T-helper 1 cell treated with Interleukin-12 subunit alpha and Interleukin-12 subunit beta and Interleukin-4 antibody, amounts not matched to agents 30 ng/mL and 1 ng/mL, for 36 hours (primary cell): ENCODE data around the gene CHKB. TPM values are rescaled to one million over a fixed set of nuclear protein-coding genes. Genes with fewer than 3 reads are reported as not detected.
"Not testable (repeated sequence)": the region's sequence is repeated elsewhere in the genome, so short reads cannot be mapped to it uniquely, and the experiment has no call there.

Source experiments
- intact Hi-C: fragments of 100-400 bp; cut with micrococcal nuclease; formaldehyde crosslinking; loops from one replicate; pipeline ENCODE4 v1.15.1; 2024
- total RNA-seq: library from RNA; stranded (reverse); gene quantifications from 2 replicates; pipeline ENCODE4 v1.2.3, GENCODE V29; 2022

The CHKB gene, protein sequence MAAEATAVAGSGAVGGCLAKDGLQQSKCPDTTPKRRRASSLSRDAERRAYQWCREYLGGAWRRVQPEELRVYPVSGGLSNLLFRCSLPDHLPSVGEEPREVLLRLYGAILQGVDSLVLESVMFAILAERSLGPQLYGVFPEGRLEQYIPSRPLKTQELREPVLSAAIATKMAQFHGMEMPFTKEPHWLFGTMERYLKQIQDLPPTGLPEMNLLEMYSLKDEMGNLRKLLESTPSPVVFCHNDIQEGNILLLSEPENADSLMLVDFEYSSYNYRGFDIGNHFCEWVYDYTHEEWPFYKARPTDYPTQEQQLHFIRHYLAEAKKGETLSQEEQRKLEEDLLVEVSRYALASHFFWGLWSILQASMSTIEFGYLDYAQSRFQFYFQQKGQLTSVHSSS
- total RNA-seq: 132 and 137 TPM in 2 replicates

DNA sequence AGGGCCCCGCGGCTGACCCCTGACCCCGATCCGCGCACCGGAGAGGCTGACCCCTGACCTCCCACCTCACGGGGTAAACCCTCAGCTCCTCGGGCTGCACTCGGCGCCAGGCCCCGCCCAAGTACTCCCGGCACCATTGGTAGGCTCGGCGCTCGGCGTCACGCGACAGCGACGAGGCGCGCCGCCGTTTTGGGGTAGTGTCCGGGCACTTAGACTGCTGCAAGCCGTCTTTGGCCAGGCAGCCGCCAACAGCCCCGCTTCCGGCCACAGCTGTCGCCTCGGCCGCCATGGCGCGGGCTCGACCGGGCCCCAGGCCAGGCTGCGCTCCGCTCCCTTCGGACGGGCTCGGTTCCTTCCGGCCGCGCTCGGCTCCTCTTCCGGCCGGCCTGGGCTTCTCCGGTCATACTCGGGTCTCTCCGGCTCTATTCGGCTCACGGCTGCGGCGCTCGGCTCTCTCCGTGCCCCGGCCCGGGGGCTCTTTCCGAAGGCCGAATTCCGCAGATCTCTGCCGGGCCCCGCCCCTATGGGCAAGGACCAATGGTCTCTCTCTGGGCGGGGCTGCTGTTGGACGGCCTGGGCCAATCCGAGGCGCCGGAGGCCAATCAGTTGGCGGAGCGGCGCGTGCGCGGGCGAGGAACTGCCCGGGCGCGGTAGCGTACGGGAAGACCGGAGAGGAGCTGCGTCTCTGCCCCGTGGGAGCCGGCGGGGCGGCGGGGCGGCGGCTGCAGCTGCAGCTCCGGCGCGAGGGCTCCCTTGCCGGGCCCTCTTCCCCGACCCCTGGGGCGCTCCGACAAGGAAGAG lies at the start of gene CHKB:
CHKB (minus strand) TSS at position 357 of the 801 bp plus-strand sequence; CDS start at position 289, 68 bp downstream.
- intact Hi-C loops: loop anchor here (1.0 to 2.0 kb wide), 12 partner anchors 18 to 337 kb away; partner anchors contain the start of genes ARSA, MAPK8IP2, NCAPH2 and SBF1

DNA sequence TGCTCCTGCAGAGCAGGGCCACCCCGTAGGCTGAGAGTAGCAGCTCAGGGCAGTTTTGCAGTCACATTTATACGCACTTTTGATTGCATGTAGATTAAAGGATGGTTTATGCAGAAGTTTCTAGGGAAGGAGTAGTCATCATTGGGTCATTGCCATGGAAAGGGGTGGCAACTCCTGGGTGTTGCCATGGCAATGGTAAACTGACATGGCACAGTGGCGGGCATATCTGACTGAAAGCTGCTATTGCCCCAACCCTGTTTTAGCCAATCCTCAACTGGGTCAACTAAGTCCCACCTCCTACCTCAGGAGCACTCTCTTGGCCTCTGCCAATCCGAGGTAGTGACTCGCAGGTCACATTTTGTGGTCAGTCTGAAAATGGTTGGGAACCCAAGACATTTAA lies 47.7 kb upstream of the CHKB start:
- intact Hi-C loops: no loop called here

DNA sequence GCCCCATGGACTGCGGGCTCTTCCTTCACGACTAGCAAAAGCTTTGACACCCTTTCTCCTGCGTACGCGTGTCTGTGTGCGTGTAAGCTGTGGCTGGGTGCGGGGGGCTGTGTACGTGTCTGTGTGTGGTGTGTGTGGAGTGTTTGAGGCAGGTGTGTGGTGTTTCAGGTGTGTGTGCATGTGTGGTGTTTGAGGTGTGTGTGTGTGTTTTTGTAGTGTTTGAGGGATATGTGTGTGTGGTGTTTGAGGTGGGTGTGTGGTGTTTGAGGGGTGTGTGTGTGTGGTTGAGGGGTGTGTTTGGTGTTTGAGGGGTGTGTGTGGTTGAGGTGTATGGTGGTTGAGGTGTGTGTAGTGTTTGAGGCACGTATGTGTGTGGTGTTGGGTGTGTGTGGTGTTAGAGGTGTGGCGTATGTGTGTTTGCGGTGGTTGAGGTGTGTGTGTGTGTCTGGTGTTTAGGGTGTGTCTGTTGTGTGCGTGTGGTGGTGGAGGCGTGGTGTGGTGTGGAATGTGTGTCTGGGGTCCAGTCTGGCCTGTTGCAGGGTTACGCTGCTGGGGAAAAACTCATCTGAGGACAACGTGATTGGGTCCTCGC lies 46.0 kb upstream of the CHKB start:
- intact Hi-C loops: loop anchor here (1.0 to 2.0 kb wide), 5 partner anchors 8 to 120 kb away; partner anchors contain the start of genes NCAPH2 and SYCE3

DNA sequence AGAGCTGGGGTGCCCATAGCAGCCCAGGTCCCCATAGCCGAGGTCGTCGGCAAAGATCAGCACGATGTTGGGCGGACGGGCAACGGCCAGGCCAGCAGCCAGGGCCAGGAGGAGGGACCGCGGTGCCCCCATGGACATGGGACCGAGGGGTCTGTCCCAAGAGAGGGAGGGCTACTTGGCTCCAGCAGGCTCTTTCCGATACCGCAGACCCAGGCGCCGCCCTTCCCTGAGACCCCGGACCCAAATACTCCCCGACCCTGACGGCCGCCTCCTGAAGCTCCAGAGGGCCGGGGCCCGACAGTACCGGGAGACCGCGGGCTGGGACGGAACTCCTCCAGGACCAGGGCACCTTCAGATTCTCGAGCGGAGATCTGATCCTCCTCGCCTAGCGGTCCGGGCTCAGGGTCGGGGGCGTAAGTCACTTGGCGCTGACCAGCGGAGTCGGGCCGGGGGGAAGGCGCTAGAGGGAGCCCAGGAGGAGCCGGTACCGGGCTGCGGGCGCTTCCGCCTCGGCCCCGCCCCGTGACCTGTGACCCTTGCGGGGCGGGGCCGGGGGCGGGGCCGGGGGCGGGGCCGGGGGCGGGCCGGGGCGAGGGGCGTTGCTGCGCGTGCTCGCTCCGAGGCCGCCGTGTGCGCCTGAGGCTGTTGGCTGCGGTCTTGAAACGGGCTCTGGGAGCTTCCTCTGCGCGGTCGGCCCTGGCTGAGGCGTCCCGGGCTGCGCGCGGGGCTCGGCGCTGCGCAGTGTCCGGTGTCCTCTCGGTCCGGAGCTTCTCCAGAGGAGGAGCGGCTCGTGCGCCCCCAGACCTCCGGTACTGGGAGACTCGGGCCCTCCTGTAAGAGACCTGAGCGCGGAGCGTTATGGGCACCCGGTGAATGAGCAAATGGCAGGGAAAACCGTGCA lies 45.2 kb upstream of the CHKB start, which contains the start of gene ARSA:
ARSA (minus strand) TSS at position 511 of the 901 bp plus-strand sequence; CDS start at position 138, 373 bp downstream.
- intact Hi-C loops: loop anchor here (1.0 to 2.0 kb wide), 5 partner anchors 8 to 120 kb away; partner anchors contain the start of genes NCAPH2 and SYCE3

DNA sequence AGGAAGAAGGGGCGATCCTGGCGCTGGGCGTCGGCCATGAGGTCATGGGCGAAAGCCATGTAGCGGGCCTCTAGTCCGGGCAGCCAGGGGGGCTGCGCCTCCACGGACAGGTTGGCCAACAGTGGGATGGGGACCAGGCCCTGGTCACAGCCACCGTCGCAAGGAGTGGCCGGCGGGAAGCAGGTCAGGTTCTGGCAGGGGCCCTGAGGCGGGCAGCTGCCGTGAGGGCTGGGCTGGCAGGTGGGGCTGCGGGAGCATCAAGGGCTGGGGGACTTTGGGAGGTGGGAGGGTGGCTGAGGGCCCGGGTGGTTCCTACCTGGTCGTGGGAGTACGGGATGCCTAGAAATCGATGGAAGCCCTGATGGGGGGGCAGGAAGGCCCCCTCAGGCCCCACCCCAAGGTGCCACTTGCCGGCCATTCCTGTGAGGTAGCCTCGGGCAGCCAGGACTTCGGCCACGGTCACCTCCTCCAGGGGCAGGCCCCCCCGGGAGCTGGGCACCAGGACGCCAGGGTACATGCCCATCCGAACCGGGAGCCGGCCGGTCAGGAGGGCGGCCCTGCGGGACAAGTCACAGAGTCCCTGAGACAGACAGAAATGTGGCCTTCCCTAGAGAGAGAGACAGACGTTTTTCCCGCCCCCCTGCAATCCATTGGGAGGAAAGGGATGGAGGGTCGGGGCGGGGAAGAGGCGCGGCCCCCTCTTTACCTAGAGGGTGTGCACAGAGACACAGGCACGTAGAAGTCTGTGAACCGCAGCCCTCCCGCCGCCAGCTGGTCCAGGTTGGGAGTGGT lies 44.4 kb upstream of the CHKB start:
- intact Hi-C loops: no loop called here

DNA sequence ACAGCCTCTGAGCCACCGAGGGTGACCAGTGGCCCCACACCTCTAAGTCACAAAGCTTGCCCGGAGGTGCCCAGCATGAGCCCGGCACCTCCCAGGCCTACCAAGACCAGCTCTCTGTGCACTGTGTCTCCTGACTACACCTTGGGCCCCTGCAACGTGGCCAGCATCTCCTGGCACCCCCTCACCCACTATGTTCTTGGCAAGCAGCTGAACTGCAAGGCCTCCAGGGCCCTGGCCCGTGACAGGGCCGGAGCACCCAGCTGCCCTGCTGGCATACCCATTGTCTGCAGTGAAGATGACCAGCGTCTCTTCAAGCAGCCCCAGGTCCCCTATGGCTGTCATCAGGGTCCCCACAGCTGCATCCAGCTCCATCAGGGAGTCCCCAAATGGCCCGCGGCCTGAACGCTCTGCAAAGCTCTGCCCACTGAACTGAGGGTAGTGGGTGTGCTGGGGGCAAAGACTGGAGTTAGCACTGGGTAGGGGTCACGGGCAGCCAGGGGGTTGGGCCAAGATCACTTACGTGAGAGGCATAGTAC lies 43.7 kb upstream of the CHKB start:
- intact Hi-C loops: no loop called here

DNA sequence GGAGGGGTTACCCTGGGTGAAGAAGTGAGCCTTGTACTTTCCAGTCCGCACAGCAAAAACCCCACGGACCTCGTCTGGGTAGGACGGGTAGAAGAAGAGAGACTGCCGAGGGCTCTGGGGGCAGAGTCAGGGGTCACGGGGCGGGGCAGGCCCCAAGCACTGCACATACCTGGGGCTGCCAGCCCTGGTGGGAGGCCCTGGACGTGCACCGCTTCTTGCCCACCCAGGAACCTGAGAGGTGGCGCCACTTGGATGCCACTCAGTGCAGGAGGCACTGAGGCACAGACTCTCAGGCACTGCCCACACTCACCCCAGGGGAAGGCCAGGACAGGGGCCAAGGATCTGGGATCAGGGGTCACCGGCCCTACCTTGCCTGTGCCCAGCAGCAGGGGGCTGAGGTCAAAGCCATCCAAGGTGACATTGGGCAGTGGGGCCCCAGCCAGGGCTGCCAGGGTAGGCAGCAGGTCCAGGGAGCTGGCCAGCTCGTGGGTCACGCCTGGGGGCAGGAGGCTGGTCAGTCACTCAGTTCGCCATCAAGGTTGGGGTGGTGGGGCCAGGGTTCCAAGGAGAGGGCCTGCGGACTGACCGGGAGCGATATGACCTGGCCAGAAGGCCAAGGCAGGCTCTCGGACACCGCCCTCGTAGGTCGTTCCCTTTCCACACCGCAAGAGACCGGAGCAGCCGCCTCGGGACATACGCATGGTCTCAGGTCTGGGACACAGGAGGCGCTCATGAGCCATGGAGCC lies 43.1 kb upstream of the CHKB start:
- intact Hi-C loops: no loop called here

DNA sequence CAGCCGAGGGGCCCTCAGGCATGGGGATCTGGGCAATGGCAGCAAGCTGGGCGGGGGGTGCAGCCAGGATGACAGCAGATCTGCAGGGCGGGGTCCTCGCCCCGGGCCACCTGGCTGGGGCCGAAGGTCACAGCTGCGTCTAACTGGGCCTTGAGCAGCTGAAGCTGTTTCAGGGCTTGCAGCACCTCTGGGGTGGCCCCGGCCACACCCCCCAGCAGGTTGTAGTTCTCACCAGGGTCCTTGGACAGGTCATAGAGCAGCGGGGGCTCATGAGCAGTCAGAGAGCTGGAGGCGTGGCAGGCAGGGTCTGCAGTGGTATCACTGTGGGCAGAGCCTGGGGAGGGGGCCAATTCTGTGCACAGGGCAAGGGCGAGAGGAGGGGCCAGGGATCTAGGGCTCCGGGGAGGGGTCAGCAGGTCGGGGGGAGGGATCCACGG lies 42.5 kb upstream of the CHKB start:
- intact Hi-C loops: no loop called here

DNA sequence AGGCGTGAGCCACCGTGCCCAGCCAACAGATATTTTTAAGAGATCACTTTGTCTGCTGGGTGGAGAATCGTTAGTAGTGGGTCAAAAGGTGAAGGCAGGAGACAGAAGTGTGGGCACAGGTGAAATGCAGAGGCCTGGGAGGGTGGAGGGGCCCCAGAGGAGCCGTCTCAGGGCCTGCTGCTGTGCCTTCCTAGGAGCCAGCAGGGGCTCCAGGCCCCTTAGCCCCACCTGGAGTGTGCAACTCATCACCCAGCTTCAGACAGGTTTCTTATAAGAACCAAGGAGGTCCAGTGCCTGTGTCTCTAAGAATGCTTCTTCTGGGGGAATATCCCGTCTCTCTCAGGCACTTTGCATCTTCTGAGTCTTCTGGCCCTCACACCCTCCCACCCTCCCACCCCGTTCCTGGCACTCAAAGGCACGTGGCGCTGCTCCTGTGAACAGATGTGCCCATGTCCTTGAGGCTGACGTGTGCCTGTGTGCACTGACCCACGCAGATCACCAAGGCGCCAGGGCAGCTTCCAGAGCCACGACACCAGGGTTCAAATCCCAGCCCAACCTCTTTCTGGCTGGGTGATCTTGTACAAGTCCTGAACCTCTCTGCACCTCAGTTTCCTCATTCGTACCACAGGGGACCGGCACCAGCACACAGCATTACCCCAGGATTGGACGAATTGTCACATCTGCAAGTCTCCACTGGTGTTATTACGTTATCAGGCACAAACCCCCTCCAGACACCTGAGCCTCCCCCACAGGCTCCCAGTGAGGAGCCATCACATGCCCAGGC lies 41.9 kb upstream of the CHKB start:
- intact Hi-C loops: loop anchor here (5.0 kb wide), 1 partner anchor 422 kb away; the partner anchor contains the start of gene SELENOO

DNA sequence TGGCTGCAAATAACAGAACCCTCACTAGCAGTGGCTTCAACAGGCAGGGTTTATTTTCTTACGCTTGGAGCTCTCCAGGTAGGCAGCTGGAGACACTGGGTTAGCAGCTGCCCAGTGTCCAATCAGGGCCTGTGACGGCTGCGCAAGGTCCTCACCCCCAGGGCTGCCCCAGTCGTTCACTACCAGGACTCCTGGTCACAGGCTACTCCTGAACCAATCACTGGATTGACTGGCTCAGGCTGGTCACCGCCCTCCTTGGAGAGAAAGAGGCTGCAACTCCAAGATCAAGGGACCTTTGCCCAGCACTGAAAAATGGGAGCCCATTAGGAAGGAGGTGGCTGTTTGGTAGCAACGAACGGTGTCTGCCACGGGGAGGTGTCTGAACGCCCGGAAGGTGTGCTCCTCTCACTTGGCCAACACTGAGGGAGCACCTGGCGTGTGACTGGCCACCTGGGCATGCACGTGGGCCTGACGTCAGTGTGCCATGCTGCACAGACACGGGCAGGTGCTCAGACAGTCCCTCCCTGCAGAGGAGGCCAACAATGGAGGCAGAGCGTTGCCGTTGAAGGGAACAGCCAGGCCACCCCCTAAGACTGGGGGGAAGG lies 40.2 kb upstream of the CHKB start:
- intact Hi-C loops: loop anchor here (5.0 kb wide), 1 partner anchor 421 kb away; the partner anchor contains the start of gene SELENOO

DNA sequence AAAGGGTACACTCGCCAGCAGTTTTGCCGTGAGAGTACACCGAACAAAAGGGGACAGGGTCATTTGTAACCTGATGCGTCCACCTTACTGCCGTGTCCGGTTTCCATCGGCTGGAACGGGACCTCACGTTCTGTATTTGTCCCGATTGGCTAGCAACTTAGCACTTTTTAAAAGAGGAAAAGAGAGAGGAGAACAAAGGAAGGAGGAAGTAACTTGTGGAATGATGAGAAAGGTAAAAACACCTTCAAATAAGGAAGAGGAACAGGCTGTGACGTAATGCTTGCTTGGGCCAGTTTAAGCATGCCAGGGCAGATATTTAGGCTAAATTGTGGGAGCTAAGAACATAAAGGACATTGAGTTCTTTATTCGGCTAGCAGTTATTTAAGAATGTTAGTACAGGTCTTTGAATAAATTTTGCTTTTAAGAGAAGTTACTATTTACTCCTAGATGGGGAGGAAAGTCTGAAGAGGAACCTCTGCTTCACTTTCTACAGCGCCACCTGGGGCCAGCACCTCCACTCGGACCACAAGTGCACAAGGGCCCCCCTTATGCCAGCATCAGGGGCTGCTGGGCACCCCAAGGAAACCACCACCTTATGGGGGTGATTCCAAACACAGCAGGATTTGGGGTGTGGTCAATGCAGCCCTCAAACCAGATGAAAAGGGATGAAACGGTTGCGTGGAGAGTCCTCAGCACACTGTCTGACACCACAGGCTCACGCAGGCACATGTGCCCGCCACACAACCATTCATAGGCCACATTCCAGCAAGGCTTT lies 39.5 kb upstream of the CHKB start:
- intact Hi-C loops: loop anchor here (1.0 to 5.0 kb wide), 12 partner anchors 40 to 473 kb away; partner anchors contain the start of genes CHKB, MAPK11, SBF1 and SCO2

DNA sequence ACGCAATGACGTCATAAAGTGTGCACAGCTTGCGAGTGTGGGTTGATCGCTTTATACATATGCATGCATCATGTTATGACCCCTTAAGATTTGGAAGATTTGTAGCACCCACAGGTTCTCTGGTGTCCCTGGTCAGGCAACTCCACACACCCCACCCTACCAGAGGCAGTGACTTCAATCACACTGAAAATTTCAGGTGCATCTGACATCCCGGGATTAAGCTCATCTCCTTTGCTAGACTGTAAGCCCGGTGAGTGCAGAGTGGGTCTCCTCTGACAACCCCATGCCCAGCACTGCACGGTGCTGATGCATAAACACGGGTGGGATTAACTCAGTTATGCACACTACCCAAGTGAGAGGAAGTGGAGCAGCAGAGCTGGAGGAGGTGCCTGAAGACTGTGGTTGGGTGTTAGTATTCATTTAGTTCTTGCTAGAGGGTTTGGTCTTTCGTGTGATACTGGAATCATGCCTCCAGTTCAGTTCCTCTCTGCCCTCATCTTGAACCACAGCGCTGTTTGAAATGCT lies 38.8 kb upstream of the CHKB start:
- intact Hi-C loops: loop anchor here (1.0 to 5.0 kb wide), 12 partner anchors 39 to 473 kb away; partner anchors contain the start of genes CHKB, MAPK11, SBF1 and SCO2

DNA sequence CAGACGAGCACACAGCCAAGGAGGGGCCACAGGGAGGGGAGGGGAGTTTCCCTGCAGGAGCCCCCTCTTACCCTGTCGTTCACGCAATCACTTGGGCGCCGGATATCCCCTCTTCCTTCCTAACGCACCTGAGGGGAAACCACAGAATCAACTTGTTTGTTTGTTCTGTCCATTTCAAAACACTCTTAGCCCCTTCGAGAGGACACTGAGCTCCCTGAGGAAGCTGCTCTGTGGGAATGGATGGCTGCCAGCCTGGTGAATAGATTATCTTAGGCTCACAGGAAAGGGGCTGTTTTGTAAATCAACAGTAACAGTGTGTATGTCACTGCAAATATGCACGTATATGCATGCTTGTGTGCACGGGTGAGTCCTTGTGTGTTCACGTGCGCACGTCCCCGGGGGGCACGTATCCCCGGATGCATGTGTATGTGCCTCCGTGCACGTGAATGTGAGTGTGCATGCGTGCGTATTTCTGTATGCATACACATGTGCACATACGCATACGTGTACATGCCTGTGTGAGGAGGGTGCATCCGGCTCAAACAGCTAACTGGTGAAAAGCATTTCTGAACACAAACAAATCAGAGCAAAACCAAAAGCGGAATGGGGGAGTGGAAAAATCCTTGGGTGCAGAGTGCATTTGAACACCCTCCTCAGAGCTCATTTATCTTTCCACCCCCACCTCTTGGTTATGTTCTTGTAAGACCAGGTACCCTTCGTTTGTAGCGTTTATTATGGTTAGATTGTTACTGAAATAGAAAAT lies 38.1 kb upstream of the CHKB start:
- intact Hi-C loops: loop anchor here (1.0 to 5.0 kb wide), 16 partner anchors 8 to 472 kb away; partner anchors contain the start of genes ARSA, CHKB, MAPK11 and NCAPH2

DNA sequence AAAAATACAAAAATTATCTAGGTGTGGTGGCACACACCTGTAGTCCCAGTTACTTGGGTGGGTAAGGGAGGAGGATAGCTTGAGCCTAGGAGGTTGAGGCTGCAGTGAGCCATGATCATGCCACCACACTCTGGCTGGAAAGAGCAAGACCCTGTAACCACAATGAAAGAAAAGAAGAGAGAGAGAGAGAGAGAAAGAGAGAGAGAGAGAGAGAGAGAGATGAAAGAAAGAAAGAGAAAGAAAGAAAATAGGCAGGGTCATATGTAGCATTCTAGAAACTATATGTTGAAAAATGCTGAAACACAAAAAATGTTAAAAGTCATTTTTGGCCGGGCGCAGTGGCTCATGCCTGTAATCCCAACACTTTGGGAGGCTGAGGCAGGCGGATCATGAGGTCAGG lies 31.6 kb upstream of the CHKB start:
- intact Hi-C loops: not testable (repeated sequence)
